ENCODE measurements around the gene CMYA5. TPM values are rescaled to one million over a fixed set of nuclear protein-coding genes. Genes with fewer than 3 reads are reported as not detected.

CMYA5 gene
- total and polyA plus RNA-seq, 2 of the 4 experiments (the other 2 are of a cell fraction) = 0.39 to 0.90 TPM

DNA sequence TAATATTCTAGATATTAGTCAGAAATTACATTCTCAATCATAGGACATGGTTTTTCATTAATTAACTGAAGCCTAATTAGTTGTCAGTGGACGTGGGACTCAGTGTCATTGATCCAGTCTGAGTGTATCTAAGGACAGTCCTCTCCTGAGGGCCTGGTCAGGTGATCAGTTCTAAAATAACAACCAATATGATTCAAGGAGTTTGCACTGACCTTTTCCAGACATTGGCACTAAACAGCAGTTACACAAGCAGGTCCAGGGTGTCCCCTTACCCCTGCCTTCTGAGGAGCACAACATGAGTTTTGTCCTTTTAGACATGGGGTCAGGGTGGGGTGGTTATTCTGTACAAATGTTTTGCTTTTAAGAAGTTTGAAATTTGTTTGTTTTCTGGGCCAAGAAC is 97.8 kb downstream of the CMYA5 start:
- H3K18ac ChIP-seq (ENCODE audit: low read depth, low read length) = no peak overlapping the region
- CTCF ChIA-PET = no interaction called here
- WGBS, 2 experiments (ENCODE audit: extremely low coverage in 2 of 2, insufficient read length in 1 of 2) = no CpG with 5 or more reads among the region's 1 CpG

More for the DNA sequence above, 97.8 kb downstream of the CMYA5 start:
- Histone ChIP-seq H3K9ac (ENCODE audit: low read depth, low read length) (no peak overlapping the region), H3K4me3 (ENCODE audit: insufficient read depth, low read depth, low read length) (no peak overlapping the region), H4K8ac (ENCODE audit: low read depth in 2 of 2, low read length in 2 of 2) (no peak overlapping the region), H3K79me1 (ENCODE audit: low read depth in 1 of 2, low read length in 2 of 2) (no peaks in the 10 kb centered on the region), H2BK120ac (ENCODE audit: low read depth, low read length) (no peak overlapping the region), H2AFZ (replicated peaks; ENCODE audit: low read length, poor library complexity) (no peak overlapping the region), H3K4ac (ENCODE audit: low read depth, low read length) (no peak overlapping the region), H3K36me3 (ENCODE audit: control insufficient read depth, insufficient read depth, low read length) (no peaks in the 10 kb centered on the region), H3K4me1 (ENCODE audit: control insufficient read depth, insufficient read depth, low read length) (no peaks in the 10 kb centered on the region), H3K27me3 (ENCODE audit: control insufficient read depth, insufficient read depth, low read length) (peaks cover 1% of the 10 kb centered on the region; the same call in 1 of the 2 replicates), H3K27ac (ENCODE audit: insufficient read depth, low read length) (no peak overlapping the region), H4K5ac (ENCODE audit: low read depth, low read length) (no peak overlapping the region), H2AK9ac (replicated peaks; ENCODE audit: low read depth, low read length, poor library complexity) (no peak overlapping the region), H2BK5ac (ENCODE audit: low read depth, low read length, poor library complexity, severe bottlenecking) (no peak overlapping the region), H3K9me1 (ENCODE audit: insufficient read depth, low read length) (no peaks in the 10 kb centered on the region), H4K91ac (ENCODE audit: insufficient read depth, low read depth, low read length) (no peak overlapping the region), H3K23ac (ENCODE audit: low read depth, low read length) (no peak overlapping the region), H4K20me1 (ENCODE audit: insufficient read depth, low read length) (no peaks in the 10 kb centered on the region), H3K9me3 (ENCODE audit: control insufficient read depth, insufficient read depth, low read length) (no peaks in the 10 kb centered on the region), H3K56ac (ENCODE audit: extremely low read depth, insufficient read depth, low read length) (no peak overlapping the region), H3K14ac (replicated peaks; ENCODE audit: low read depth, low read length) (no peak overlapping the region), H2AK5ac (ENCODE audit: low read depth, low read length) (no peak overlapping the region), H2BK20ac (ENCODE audit: low read depth, low read length) (no peak overlapping the region), H2BK15ac (ENCODE audit: low read depth, low read length) (no peak overlapping the region), H3K4me2 (ENCODE audit: low read depth, low read length) (no peak overlapping the region)
- DNase-seq (no peak), ATAC-seq (ENCODE audit: low read depth) (no peak)
- dilution Hi-C loops (cut with HindIII; ENCODE audit: low sequenced_read_pairs, unreplicated experiment) (no loop called here), in situ Hi-C loops (cut with MboI; ENCODE audit: low sequenced_read_pairs) (no loop called here), intact Hi-C loops (cut with micrococcal nuclease) (no loop called here)
- no TSS peak for BruUV-seq (replicated peaks)
- no peak for TF ChIP-seq SMC3 (IDR thresholded peaks at IDR 0.05; ENCODE audit: low read depth, low read length)
- TF ChIP-seq NFE2L2 (IDR thresholded peaks at IDR 0.05; ENCODE audit: low read depth, low read length) = no peak
- TF ChIP-seq MAZ (IDR thresholded peaks at IDR 0.05; ENCODE audit: borderline replicate concordance, low read depth, low read length) = no peak
- TF ChIP-seq BHLHE40 (IDR thresholded peaks at IDR 0.05; ENCODE audit: low read depth, low read length) = no peak
- TF ChIP-seq ELK1 (IDR thresholded peaks at IDR 0.05; ENCODE audit: borderline replicate concordance, low read depth, low read length) = no peak
- TF ChIP-seq, protein P1, sequence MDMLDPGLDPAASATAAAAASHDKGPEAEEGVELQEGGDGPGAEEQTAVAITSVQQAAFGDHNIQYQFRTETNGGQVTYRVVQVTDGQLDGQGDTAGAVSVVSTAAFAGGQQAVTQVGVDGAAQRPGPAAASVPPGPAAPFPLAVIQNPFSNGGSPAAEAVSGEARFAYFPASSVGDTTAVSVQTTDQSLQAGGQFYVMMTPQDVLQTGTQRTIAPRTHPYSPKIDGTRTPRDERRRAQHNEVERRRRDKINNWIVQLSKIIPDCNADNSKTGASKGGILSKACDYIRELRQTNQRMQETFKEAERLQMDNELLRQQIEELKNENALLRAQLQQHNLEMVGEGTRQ (IDR thresholded peaks at IDR 0.05; ENCODE audit: low read depth, low read length) = no peak
- TF ChIP-seq RAD21 (IDR thresholded peaks at IDR 0.05; ENCODE audit: low read length) = no peak
- TF ChIP-seq CHD1 (IDR thresholded peaks at IDR 0.05; ENCODE audit: low read depth, low read length) = no peak
- no peak for TF ChIP-seq POLR2A (IDR thresholded peaks at IDR 0.05; ENCODE audit: low read depth, low read length)
- no peak for TF ChIP-seq CEBPB (IDR thresholded peaks at IDR 0.05; ENCODE audit: low read depth, low read length)
- no peak for TF ChIP-seq MAFK (IDR thresholded peaks at IDR 0.05; ENCODE audit: low read depth, low read length)
- TF ChIP-seq RFX5 (IDR thresholded peaks at IDR 0.05; ENCODE audit: low read depth, low read length) = no peak
- TF ChIP-seq RCOR1 (IDR thresholded peaks at IDR 0.05; ENCODE audit: insufficient replicate concordance, low read length) = no peak
- no peak for TF ChIP-seq CTCF (conservative IDR thresholded peaks at IDR 0.05; ENCODE audit: low read depth, low read length)
- no peak for TF ChIP-seq MXI1 (IDR thresholded peaks at IDR 0.05; ENCODE audit: borderline replicate concordance, low read depth, low read length)
- TF ChIP-seq FOS (IDR thresholded peaks at IDR 0.05; ENCODE audit: low read depth, low read length) = no peak
- POLR2A ChIA-PET (ENCODE audit: unreplicated experiment) = no interaction called here
